Neural crest cell (in vitro differentiated cells): ENCODE results near the gene GPC4. TPM values are rescaled to one million over a fixed set of nuclear protein-coding genes. Genes with fewer than 3 reads are reported as not detected.
"Not testable (repeated sequence)": the region's sequence is repeated elsewhere in the genome, so short reads cannot be mapped to it uniquely, and the experiment has no call there.

ENCODE experiments used
- DNase-seq: peaks from one replicate; pipeline ENCODE4 v3.0.0; 2021; ENCODE audit warnings: low read depth, mixed read lengths, low spot score
- H3K27ac Mint-ChIP-seq: one replicate; pipeline ENCODE4 v1.8.0; 2021; ENCODE audit warnings: mild to moderate bottlenecking, mixed read lengths; ENCODE audit not compliant: unreplicated experiment
- H3K27me3 Mint-ChIP-seq: 2 replicates; pipeline ENCODE4 v1.8.0; 2021; ENCODE audit warnings: low read depth, mild to moderate bottlenecking, mixed read lengths
- H3K36me3 Mint-ChIP-seq: 2 replicates; pipeline ENCODE4 v1.8.0; 2021; ENCODE audit warnings: low read depth, mild to moderate bottlenecking, mixed read lengths
- H3K4me1 Mint-ChIP-seq: 2 replicates; pipeline ENCODE4 v1.8.0; 2021; ENCODE audit warnings: mixed read lengths
- H3K4me3 Mint-ChIP-seq: one replicate; pipeline ENCODE4 v1.8.0; 2021; ENCODE audit warnings: mild to moderate bottlenecking, mixed read lengths
- H3K9me3 Mint-ChIP-seq: 2 replicates; pipeline ENCODE4 v1.8.0; 2021; ENCODE audit warnings: mixed read lengths
- total RNA-seq: library from RNA; stranded (reverse); gene quantifications from 2 replicates; pipeline ENCODE4 v1.2.1, GENCODE V29; 2021
- TF ChIP-seq, protein P1 (sequence below): fragments of 200-600 bp; sonication (generic); conservative IDR thresholded peaks from 2 replicates; pipeline ENCODE4 v1.5.0; 2021; ENCODE audit warnings: antibody characterized with exemption, mild to moderate bottlenecking

GPC4 gene
- total RNA-seq, 1 donor from 2014 or later: 22.3 TPM

DNA sequence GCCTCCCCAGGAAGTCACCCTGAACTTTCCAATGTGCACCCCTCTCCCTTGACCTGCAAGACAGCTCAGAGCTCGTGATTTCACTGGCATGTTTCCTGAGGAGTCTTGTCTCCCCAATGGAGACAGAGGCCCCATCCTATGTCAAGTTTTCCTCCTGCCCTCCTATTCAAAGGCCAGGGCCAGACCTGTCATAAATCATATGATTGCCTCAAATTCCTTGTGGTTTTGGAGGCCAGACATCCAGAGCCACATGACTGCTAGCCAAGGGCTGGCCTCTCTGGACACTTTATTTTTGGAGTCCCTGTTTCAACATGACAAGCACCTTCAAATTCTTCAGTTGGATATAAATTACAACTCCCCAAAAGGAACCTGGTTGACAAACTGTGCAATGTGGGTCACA, 121.2 kb downstream of the GPC4 start:
- Mint-ChIP-seq H3K4me1 (peaks cover 5% of the 10 kb centered on the region), H3K4me3 (no peak overlapping the region), H3K9me3 (no peaks in the 10 kb centered on the region), H3K36me3 (peaks cover 3% of the 10 kb centered on the region), H3K27ac (peak overlapping the region; percentile 92), H3K27me3 (no peaks in the 10 kb centered on the region)
- no peak for DNase-seq
- TF ChIP-seq, protein P1, sequence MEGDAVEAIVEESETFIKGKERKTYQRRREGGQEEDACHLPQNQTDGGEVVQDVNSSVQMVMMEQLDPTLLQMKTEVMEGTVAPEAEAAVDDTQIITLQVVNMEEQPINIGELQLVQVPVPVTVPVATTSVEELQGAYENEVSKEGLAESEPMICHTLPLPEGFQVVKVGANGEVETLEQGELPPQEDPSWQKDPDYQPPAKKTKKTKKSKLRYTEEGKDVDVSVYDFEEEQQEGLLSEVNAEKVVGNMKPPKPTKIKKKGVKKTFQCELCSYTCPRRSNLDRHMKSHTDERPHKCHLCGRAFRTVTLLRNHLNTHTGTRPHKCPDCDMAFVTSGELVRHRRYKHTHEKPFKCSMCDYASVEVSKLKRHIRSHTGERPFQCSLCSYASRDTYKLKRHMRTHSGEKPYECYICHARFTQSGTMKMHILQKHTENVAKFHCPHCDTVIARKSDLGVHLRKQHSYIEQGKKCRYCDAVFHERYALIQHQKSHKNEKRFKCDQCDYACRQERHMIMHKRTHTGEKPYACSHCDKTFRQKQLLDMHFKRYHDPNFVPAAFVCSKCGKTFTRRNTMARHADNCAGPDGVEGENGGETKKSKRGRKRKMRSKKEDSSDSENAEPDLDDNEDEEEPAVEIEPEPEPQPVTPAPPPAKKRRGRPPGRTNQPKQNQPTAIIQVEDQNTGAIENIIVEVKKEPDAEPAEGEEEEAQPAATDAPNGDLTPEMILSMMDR: no peak

DNA sequence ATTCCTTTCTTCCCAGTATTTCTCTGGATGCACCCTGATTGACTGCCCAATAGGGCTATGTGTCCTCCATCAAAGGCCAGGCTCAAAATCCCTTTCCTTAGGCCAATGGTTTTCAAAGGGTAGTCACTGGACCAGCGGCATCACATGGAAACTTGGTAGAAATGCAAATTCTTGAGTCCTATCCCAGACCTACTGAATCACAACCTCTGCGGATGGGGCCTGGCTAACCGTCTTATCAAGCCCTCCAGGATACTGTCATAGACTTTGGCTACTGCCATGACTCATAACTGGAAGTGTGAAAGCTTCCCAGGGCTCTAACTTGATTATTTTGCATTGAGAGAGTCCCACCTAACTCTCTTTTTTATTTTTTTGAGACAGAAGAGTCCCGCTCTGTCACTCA, 125.2 kb downstream of the GPC4 start:
- TF ChIP-seq, protein P1: no peak
- H3K36me3 Mint-ChIP-seq: peaks cover 8% of the 10 kb centered on the region
- H3K27me3 Mint-ChIP-seq: no peaks in the 10 kb centered on the region
- DNase-seq: no peak
- H3K4me3 Mint-ChIP-seq: no peak overlapping the region
- H3K4me1 Mint-ChIP-seq: no peaks in the 10 kb centered on the region
- no peak overlapping the region for H3K27ac Mint-ChIP-seq
- peaks cover 4% of the 10 kb centered on the region for H3K9me3 Mint-ChIP-seq

DNA sequence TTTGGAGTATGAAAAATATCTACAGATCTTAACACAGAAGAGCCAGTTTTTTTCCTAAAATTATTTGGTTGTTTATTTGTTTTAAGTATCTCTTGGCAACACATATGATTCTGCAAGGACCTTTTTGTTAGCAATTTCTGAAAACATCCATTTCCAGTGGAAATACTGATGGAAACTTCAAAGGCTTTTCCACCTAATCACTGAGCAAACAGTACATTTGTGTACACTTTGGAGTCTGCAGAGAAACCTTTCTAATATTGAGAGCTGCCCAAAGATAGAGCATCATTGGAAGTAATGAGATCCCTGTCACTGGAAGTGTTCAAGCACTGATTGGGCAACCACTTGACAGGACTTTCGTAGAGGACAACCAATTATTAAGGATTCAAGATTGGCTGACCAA, 127.4 kb downstream of the GPC4 start:
- TF ChIP-seq, protein P1: no peak
- DNase-seq: no peak
- Mint-ChIP-seq H3K27ac (no peak overlapping the region), H3K4me1 (no peaks in the 10 kb centered on the region), H3K36me3 (peaks cover 8% of the 10 kb centered on the region), H3K4me3 (no peak overlapping the region), H3K9me3 (peaks cover 4% of the 10 kb centered on the region), H3K27me3 (no peaks in the 10 kb centered on the region)

DNA sequence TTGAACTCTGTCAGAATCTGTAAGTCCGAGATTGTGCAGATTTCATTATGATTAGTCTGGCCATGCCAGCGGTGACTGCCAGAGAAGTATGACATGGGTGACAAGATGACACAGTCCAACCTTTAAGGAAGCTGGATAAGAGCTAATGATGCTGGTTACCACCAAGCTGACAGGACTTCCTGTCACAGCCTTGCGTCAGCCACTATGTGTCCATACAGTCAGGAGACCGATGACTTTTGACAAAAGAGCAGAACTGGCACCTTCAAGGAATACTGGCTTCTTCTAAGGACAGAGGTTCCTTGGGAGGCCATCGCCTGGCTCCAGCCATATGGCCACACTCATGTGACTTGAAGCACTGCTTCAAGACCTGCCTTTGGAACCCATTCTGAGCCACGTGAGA, 129.9 kb downstream of the GPC4 start:
- H3K4me1 Mint-ChIP-seq: no peaks in the 10 kb centered on the region
- H3K9me3 Mint-ChIP-seq: peaks cover 15% of the 10 kb centered on the region
- no peaks in the 10 kb centered on the region for H3K27me3 Mint-ChIP-seq
- peaks cover 19% of the 10 kb centered on the region for H3K36me3 Mint-ChIP-seq
- DNase-seq: no peak
- TF ChIP-seq, protein P1: no peak
- no peak overlapping the region for H3K27ac Mint-ChIP-seq
- no peak overlapping the region for H3K4me3 Mint-ChIP-seq

DNA sequence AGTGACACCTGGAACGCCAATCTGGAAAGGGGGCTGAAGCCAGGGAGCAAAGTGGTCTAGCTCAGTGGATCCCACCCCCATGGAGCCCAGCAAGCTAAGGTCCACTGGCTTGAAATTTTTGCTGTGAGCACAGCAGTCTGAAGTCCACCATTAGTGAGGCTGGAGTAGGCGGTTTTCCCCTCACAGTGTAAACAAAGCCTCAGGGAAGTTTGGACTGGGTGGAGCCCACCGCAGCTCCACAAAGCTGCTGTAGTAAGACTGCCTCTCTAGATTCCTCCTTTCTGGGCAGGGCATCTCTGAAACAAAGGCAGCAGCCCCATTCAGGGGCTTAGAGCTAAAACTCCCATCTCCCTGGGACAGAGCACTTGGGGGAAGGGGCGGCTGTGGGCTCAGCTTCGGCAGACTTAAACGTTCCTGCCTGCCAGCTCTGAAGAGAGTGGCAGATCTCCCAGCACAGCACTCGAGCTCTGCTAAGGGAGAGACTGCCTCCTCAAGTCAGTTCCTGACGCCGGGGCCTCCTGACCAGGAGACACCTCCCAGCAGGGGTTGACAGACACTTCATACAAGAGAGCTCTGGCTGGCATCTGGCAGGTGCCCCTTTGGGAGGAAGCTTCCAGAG, 136.1 kb downstream of the GPC4 start:
- Mint-ChIP-seq H3K36me3 (peaks cover 17% of the 10 kb centered on the region), H3K9me3 (peaks cover 13% of the 10 kb centered on the region)
- not testable (repeated sequence) for H3K27me3 Mint-ChIP-seq, H3K4me3 Mint-ChIP-seq, H3K27ac Mint-ChIP-seq, H3K4me1 Mint-ChIP-seq, DNase-seq

DNA sequence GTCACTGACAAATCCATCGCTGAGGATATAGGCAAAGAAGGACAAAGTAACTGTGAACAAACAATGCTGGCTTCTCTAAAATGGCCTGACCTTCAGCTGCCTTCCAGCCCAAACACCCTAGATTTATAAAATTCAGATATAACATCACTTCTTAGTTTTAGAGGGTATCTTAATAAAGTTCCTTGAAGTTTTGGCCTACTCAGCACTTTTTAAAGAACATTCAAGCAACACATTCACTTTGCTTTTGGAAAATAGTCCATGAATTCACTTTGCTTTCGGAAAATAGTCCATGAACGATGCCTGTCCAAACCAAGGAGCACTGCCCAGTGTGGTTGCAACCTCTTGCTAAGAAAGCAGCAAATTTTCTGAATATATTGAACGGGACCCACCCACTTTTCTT, 142.1 kb downstream of the GPC4 start:
- Mint-ChIP-seq H3K4me3 (no peak overlapping the region), H3K27me3 (peaks cover 11% of the 10 kb centered on the region), H3K27ac (no peak overlapping the region), H3K4me1 (peaks cover 17% of the 10 kb centered on the region), H3K36me3 (no peaks in the 10 kb centered on the region), H3K9me3 (no peaks in the 10 kb centered on the region)
- TF ChIP-seq, protein P1: no peak
- no peak for DNase-seq
